H1 (cell line): Measurements from ENCODE around the gene CDH8. TPM values are rescaled to one million over a fixed set of nuclear protein-coding genes. Genes with fewer than 3 reads are reported as not detected.

Experiments
- CTCF ChIA-PET: fragments of 300-600 bp; sonication (Branson Sonifier 250); formaldehyde crosslinking; loops from one replicate; lab custom pipeline; 2021; ENCODE audit not compliant: partially characterized antibody; lab: Charles Lee
- POLR2A ChIA-PET: fragments of 300-600 bp; sonication (Branson Sonifier 250); formaldehyde crosslinking; loops from one replicate; lab custom pipeline; 2021; ENCODE audit warnings: inconsistent platforms; ENCODE audit not compliant: partially characterized antibody; lab: Charles Lee
- DNase-seq, 2 experiments: peaks; one replicate each; pipeline versions ENCODE4 v3.0.0 to v3.0.0-alpha.2; 2010 to 2022; ENCODE audit warnings: low spot score in 2 of 2, low read depth in 1 of 2, mixed read lengths in 1 of 2
- FAIRE-seq: peaks from 2 replicates; lab custom pipeline; 2011; peaks lifted over from hg19 to GRCh38; lab: Jason Lieb, UNC
- H2AFZ ChIP-seq: 2 replicates; pipeline ENCODE4 v1.8.1; 2012; ENCODE audit warnings: low read length, inconsistent platforms
- H2AK5ac ChIP-seq: 2 replicates; pipeline ENCODE4 v1.6.1; 2013; ENCODE audit warnings: low read depth, low read length
- H2BK120ac ChIP-seq: replicated peaks from 2 replicates; pipeline ENCODE3; 2013; ENCODE audit warnings: low read depth, low read length, inconsistent platforms
- H2BK12ac ChIP-seq: 2 replicates; pipeline ENCODE4 v1.6.1; 2013; ENCODE audit warnings: low read depth, low read length
- H2BK15ac ChIP-seq: 2 replicates; pipeline ENCODE4 v1.6.1; 2013; ENCODE audit warnings: low read length
- H2BK20ac ChIP-seq: 2 replicates; pipeline ENCODE4 v1.6.1; 2013; ENCODE audit warnings: low read length
- H2BK5ac ChIP-seq: 2 replicates; pipeline ENCODE4 v1.6.1; 2013; ENCODE audit warnings: low read depth, low read length
- H3K14ac ChIP-seq: 2 replicates; pipeline ENCODE4 v1.6.1; 2013; ENCODE audit warnings: inconsistent platforms; ENCODE audit not compliant: insufficient read length
- H3K18ac ChIP-seq: 2 replicates; pipeline ENCODE4 v1.6.1; 2013; ENCODE audit warnings: low read length; ENCODE audit errors: extremely low read depth
- H3K23ac ChIP-seq: 2 replicates; pipeline ENCODE4 v1.6.1; 2013; ENCODE audit warnings: inconsistent platforms; ENCODE audit not compliant: insufficient read length
- H3K23me2 ChIP-seq: 2 replicates; pipeline ENCODE4 v1.6.1; 2013; ENCODE audit warnings: low read depth, low read length
- H3K27ac ChIP-seq: 2 replicates; pipeline ENCODE4 v1.6.1; 2011; ENCODE audit warnings: low read depth, low read length, inconsistent platforms
- H3K27me3 ChIP-seq, 4 experiments: replicated peaks in 1 of 4; 1 replicate in 1 of 4; 2 replicates in 3 of 4; pipeline versions ENCODE4 v1.6.1 to v1.8.1; 2011 to 2013; ENCODE audit warnings: low read length in 3 of 4, mild to moderate bottlenecking in 3 of 4, inconsistent platforms in 2 of 4, mixed read lengths in 2 of 4, moderate library complexity in 1 of 4; ENCODE audit not compliant: control insufficient read depth in 3 of 4, insufficient read depth in 3 of 4; ENCODE audit errors: extremely low read depth in 1 of 4
- H3K36me3 ChIP-seq, 4 experiments: 2 replicates each; pipeline versions ENCODE4 v1.6.1 to v1.8.1; 2011 to 2013; ENCODE audit warnings: mild to moderate bottlenecking in 4 of 4, low read length in 3 of 4, moderate library complexity in 2 of 4, control low read depth in 1 of 4, inconsistent platforms in 1 of 4; ENCODE audit not compliant: insufficient read depth in 4 of 4, control insufficient read depth in 2 of 4
- H3K4ac ChIP-seq: replicated peaks from 2 replicates; pipeline ENCODE3; 2013; ENCODE audit warnings: low read length, low read depth, mixed read lengths, inconsistent platforms; ENCODE audit not compliant: insufficient read length
- H3K4me1 ChIP-seq, 4 experiments: replicated peaks in 1 of 4; 1 replicate in 1 of 4; 2 replicates in 3 of 4; pipeline versions ENCODE4 v1.6.1 to v1.8.1; 2011 to 2013; ENCODE audit warnings: low read length in 3 of 4, inconsistent platforms in 2 of 4, mixed read lengths in 1 of 4; ENCODE audit not compliant: insufficient read depth in 4 of 4, control insufficient read depth in 3 of 4
- H3K4me2 ChIP-seq, 2 experiments: 2 replicates each; pipeline versions ENCODE4 v1.6.1 to v1.8.1; 2011 to 2013; ENCODE audit warnings: low read depth in 2 of 2, low read length in 2 of 2, control low read depth in 1 of 2, inconsistent platforms in 1 of 2, mild to moderate bottlenecking in 1 of 2; ENCODE audit not compliant: insufficient read depth in 1 of 2
- H3K4me3 ChIP-seq, 4 experiments: fragments of 200-600, 300-600 bp in 1 of 4; sonication (generic), shearing (Covaris generic), sonication (Bioruptor Twin) in 1 of 4; 2 replicates each; pipeline versions ENCODE4 v1.5.1 to v1.8.1; 2011 to 2016; ENCODE audit warnings: low read length in 4 of 4, low read depth in 3 of 4, control low read depth in 2 of 4, inconsistent platforms in 2 of 4, mild to moderate bottlenecking in 2 of 4, mixed read lengths in 1 of 4, moderate library complexity in 1 of 4; ENCODE audit not compliant: insufficient read depth in 2 of 4; ENCODE audit errors: extremely low read depth in 1 of 4
- H3K56ac ChIP-seq: replicated peaks from 2 replicates; pipeline ENCODE3; 2013; ENCODE audit warnings: low read depth, mild to moderate bottlenecking, mixed read lengths, low read length, inconsistent platforms; ENCODE audit not compliant: insufficient read length
- H3K79me1 ChIP-seq: 2 replicates; pipeline ENCODE4 v1.6.1; 2013; ENCODE audit warnings: low read depth, low read length, control low read depth
- H3K79me2 ChIP-seq, 2 experiments: 2 replicates each; pipeline versions ENCODE4 v1.6.1 to v1.8.1; 2012 to 2013; ENCODE audit warnings: low read length in 2 of 2, mild to moderate bottlenecking in 2 of 2, inconsistent platforms in 1 of 2; ENCODE audit not compliant: insufficient read depth in 2 of 2, control insufficient read depth in 1 of 2
- H3K9ac ChIP-seq, 4 experiments: replicated peaks in 1 of 4; 1 replicate in 1 of 4; 2 replicates in 3 of 4; pipeline versions ENCODE4 v1.6.1 to v1.8.1; 2011 to 2013; ENCODE audit warnings: low read depth in 3 of 4, low read length in 3 of 4, control low read depth in 2 of 4, mild to moderate bottlenecking in 2 of 4, moderate library complexity in 2 of 4, inconsistent platforms in 1 of 4; ENCODE audit errors: extremely low read depth in 1 of 4
- H3K9me3 ChIP-seq, 2 experiments: 2 replicates each; pipeline versions ENCODE4 v1.6.1 to v1.8.1; 2012 to 2013; ENCODE audit warnings: mild to moderate bottlenecking in 2 of 2, moderate library complexity in 2 of 2, control low read depth in 1 of 2, inconsistent platforms in 1 of 2, low read depth in 1 of 2, low read length in 1 of 2, mixed read lengths in 1 of 2; ENCODE audit not compliant: insufficient read depth in 2 of 2
- H4K20me1 ChIP-seq, 2 experiments: replicated peaks in 1 of 2; 2 replicates each; pipeline versions ENCODE3 to v1.8.1; 2011 to 2013; ENCODE audit warnings: inconsistent platforms in 2 of 2, low read length in 2 of 2, mild to moderate bottlenecking in 1 of 2; ENCODE audit not compliant: insufficient read depth in 2 of 2, control insufficient read depth in 1 of 2
- H4K5ac ChIP-seq: 2 replicates; pipeline ENCODE4 v1.6.1; 2013; ENCODE audit warnings: low read length, low read depth, mixed read lengths, inconsistent platforms; ENCODE audit not compliant: insufficient read length
- H4K8ac ChIP-seq: 2 replicates; pipeline ENCODE4 v1.8.0; 2013; ENCODE audit warnings: mild to moderate bottlenecking, moderate library complexity, low read length, inconsistent platforms; ENCODE audit not compliant: insufficient read depth; ENCODE audit errors: extremely low read depth
- H4K91ac ChIP-seq: replicated peaks from 2 replicates; pipeline ENCODE3; 2013; ENCODE audit warnings: low read length, mixed read lengths, inconsistent platforms; ENCODE audit not compliant: insufficient read length
- ATF2 ChIP-seq: IDR thresholded peaks from 2 replicates; pipeline ENCODE4 v1.6.1; 2012; ENCODE audit warnings: low read length, inconsistent platforms
- EGR1 ChIP-seq: IDR thresholded peaks from 2 replicates; pipeline ENCODE4 v1.6.1; 2011; ENCODE audit warnings: low read depth, low read length, borderline replicate concordance
- NANOG ChIP-seq: IDR thresholded peaks from 2 replicates; pipeline ENCODE4 v1.6.1; 2011; ENCODE audit warnings: low read length, low read depth, mild to moderate bottlenecking, inconsistent platforms; ENCODE audit not compliant: insufficient read depth, poor library complexity, severe bottlenecking
- SAP30 ChIP-seq: fragments of 300-600 bp; sonication (generic); IDR thresholded peaks from 2 replicates; pipeline ENCODE4 v1.7.1; 2012; ENCODE audit warnings: low read length, moderate library complexity, mild to moderate bottlenecking, inconsistent platforms; ENCODE audit not compliant: insufficient read depth, insufficient replicate concordance
- SIN3A ChIP-seq, 2 experiments: IDR thresholded peaks in 1 of 2; conservative IDR thresholded peaks in 1 of 2; 2 replicates each; pipeline ENCODE4 v1.6.1; 2011 to 2012; ENCODE audit warnings: low read length in 2 of 2, improper control_type of control experiment in 1 of 2, low read depth in 1 of 2, mild to moderate bottlenecking in 1 of 2
- SIRT6 ChIP-seq: IDR thresholded peaks from one replicate; pipeline ENCODE4 v1.7.1; 2012; ENCODE audit warnings: low read length, inconsistent platforms
- TCF12 ChIP-seq: IDR thresholded peaks from 2 replicates; pipeline ENCODE4 v1.6.1; 2011; ENCODE audit warnings: low read depth, mild to moderate bottlenecking, low read length
- YY1 ChIP-seq: IDR thresholded peaks from 2 replicates; pipeline ENCODE4 v1.6.1; 2011; ENCODE audit warnings: low read depth, mild to moderate bottlenecking, low read length
- WGBS, 2 experiments: shearing (Covaris generic) in 1 of 2; methylation state at CpG; one replicate each; pipeline versions ENCODE4 v1.1.6 to v1.1.7; 2013 to 2015; ENCODE audit warnings: low lambda C conversion rate in 2 of 2, mixed read lengths in 2 of 2, inconsistent platforms in 1 of 2, low coverage in 1 of 2, missing lambda C conversion rate in 1 of 2; ENCODE audit not compliant: insufficient replicate concordance in 2 of 2, insufficient coverage in 1 of 2, insufficient read length in 1 of 2; ENCODE audit errors: extremely low coverage in 1 of 2, missing lambda C conversion rate in 1 of 2; 5-methylcytosine and 5-hydroxymethylcytosine counted together
- polyA plus RNA-seq, 7 experiments: library from polyadenylated mRNA; depleted of rRNA in 3 of 7; stranded (reverse) in 5 of 7; unstranded in 2 of 7; fragments of >200 nt in 5 of 7; fragments of 200-250 nt in 2 of 7; gene quantifications; 1 replicate in 5 of 7; 2 replicates in 1 of 7; 4 replicates in 1 of 7; pipeline versions ENCODE4 v1.2.1 to v1.2.3, GENCODE V29; 2011 to 2013; ENCODE audit warnings: missing spikeins in 2 of 7, mixed read lengths in 2 of 7
- total RNA-seq: library from RNA; stranded (reverse); fragmentation: NEBNext Ultra II Directional; extraction: Animal tissue kit (Norgen Biotek cat#: 25700); gene quantifications from 2 replicates; pipeline ENCODE4 v1.2.1, GENCODE V29; 2021
- TF ChIP-seq, protein P1 (sequence below): IDR thresholded peaks from 2 replicates; pipeline ENCODE4 v1.6.1; 2011; ENCODE audit warnings: low read length, improper control_type of control experiment

The CDH8 gene
- total and polyA plus RNA-seq, 2 of the 8 experiments (the other 6 are each of a cell fraction or from before 2014, with no cell fraction given), result 7.7 to 8.4 TPM

- Histone ChIP-seq H3K4ac (no peak overlapping the region), H3K23me2 (no peaks in the 10 kb centered on the region), H3K56ac (no peak overlapping the region), H2BK12ac (no peak overlapping the region), H4K20me1 (no peaks in the 10 kb centered on the region), H2AFZ (no peak overlapping the region), H3K4me3 (no peak overlapping the region), H4K8ac (no peak overlapping the region), H2BK20ac (no peak overlapping the region), H2AK5ac (no peak overlapping the region), H3K79me2 (no peaks in the 10 kb centered on the region), H3K27ac (no peak overlapping the region), H2BK5ac (no peak overlapping the region), H2BK120ac (no peak overlapping the region), H3K36me3 (no peaks in the 10 kb centered on the region), H3K14ac (no peak overlapping the region), H2BK15ac (no peak overlapping the region), H4K5ac (no peak overlapping the region), H4K91ac (no peak overlapping the region), H3K79me1 (no peaks in the 10 kb centered on the region), H3K23ac (no peak overlapping the region), H3K4me2 (no peak overlapping the region), H3K9ac (no peak overlapping the region), H3K18ac (no peak overlapping the region), H3K4me1 (no peaks in the 10 kb centered on the region), H3K27me3 (no peaks in the 10 kb centered on the region), H3K9me3 (no peaks in the 10 kb centered on the region)
- TF ChIP-seq SIRT6 (no peak), EGR1 (no peak), YY1 (no peak), ATF2 (no peak), TCF12 (no peak), SIN3A (conservative IDR thresholded peaks at IDR 0.05 in 1 of 2, IDR thresholded peaks at IDR 0.05 in 1 of 2; ENCODE audit: low read depth in 1 of 2, low read length in 2 of 2) (no peak), SAP30 (no peak), NANOG (no peak)
- TF ChIP-seq, protein P1, sequence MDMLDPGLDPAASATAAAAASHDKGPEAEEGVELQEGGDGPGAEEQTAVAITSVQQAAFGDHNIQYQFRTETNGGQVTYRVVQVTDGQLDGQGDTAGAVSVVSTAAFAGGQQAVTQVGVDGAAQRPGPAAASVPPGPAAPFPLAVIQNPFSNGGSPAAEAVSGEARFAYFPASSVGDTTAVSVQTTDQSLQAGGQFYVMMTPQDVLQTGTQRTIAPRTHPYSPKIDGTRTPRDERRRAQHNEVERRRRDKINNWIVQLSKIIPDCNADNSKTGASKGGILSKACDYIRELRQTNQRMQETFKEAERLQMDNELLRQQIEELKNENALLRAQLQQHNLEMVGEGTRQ, result no peak
- ChIA-PET CTCF (no interaction called here), POLR2A (no interaction called here)
- DNase-seq (no peak), FAIRE-seq (no peak)
- WGBS, 2 experiments, result 84% methylated on average over 3 of the region's 3 CpGs; no CpG with 5 or more reads in 1 of the 2 experiments
Observed at GRCh38 chr16:61797296-61797795, 238.9 kb downstream of the CDH8 start.
